HG03442 (cell line): Measurements from ENCODE around the gene PGA4.

Source experiments
- ATAC-seq: cut with Tn5 transposase; IDR thresholded peaks from one replicate; pipeline ENCODE4 v1.9.1; 2021; ENCODE audit warnings: mild to moderate bottlenecking, moderate library complexity; ENCODE audit not compliant: unreplicated experiment

PGA4 gene

DNA sequence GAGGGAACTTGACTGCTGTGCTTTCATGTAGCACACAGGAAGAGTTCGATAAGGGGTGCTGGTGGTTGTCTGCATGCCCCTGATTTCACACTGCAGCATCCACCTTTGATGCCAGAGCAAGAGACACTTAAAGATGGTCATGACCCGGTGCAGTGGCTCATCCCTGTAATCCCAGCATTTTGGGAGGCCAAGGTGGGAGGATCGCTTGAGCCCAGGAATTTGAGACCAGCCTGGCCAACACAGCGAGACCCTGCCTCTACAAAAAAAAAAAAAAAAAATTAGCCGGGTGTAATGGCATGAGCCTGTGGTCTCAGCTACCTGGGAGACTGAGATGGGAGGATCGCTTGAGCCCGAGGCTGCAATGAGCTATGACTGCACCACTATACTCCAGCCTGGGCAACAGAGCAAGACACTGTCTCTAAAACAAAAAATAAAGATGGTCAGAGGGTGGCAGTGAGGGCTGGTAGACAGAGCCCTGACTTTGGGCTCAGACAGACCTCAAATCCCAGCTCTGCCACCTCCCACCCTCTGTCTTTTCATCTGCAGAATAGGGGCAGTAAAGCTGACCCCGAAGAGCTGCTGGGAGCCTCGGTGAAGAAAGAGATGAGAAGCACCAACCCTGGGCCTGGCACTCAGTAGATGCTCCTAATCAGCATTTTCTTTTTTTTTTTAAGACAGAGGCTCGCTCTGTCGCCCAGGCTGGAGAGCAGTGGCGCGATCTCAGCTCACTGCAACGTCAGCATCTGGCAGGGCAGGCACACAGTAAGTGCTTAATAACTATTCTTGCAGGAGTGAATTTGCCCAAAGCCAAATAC lies 55.2 kb downstream of the PGA4 start:
- no peak for ATAC-seq

DNA sequence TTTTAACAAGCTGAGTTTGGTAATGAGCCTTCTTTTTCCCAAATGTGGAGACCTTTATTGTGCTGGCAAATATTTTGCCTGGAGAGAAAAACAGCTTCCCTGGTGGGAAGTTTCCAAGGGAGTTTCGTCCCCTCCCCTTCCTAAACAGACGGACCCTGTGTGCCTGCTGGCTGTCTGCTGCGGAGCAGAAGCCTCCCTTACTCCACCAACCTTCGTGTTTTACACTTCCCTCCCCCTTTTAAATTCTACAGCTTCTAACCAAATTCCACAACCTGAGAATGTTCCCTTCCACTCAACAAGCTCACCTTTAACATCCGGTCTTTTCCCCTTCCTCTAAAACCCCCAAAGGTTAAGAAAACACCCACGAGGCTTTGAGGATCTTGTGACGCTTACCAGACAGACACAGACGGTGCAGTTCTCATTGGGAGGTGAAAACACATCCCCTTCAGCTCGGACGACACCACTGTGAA lies 55.9 kb downstream of the PGA4 start:
- ATAC-seq, result no peak

DNA sequence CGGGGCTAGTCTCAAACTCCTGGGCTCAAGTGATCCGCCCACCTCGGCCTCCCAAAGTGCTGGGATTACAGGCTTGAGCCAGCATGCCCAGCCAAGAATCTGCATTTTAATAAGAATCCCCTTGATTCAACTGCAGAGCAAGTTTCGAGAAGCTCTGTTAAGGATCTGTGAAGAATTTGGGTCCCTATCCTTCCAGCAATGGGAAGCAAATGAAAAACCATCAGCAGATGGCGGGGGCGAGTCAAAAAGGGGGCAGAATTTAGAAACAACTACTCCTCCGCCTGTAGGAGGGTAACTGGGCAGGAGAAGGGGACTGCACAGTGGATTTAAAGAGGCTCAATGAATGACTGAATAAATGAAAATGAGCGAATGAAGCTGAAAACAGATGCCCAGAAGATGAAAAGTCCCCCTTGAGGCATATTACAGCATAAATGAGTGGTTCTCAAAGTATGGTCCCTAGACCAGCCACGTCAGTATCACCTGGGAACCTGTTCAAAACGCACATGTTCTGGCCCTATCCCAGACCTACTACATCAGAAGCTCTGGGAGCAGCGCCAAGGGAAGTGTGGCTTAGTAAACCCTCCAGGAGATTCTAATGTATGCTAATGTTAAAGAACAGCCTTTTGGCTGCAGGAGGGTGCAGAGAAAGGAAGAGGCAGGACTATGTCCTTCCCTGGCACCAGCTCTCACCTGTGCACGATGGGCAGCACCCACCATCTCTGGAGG lies 58.0 kb downstream of the PGA4 start:
- ATAC-seq, result no peak

DNA sequence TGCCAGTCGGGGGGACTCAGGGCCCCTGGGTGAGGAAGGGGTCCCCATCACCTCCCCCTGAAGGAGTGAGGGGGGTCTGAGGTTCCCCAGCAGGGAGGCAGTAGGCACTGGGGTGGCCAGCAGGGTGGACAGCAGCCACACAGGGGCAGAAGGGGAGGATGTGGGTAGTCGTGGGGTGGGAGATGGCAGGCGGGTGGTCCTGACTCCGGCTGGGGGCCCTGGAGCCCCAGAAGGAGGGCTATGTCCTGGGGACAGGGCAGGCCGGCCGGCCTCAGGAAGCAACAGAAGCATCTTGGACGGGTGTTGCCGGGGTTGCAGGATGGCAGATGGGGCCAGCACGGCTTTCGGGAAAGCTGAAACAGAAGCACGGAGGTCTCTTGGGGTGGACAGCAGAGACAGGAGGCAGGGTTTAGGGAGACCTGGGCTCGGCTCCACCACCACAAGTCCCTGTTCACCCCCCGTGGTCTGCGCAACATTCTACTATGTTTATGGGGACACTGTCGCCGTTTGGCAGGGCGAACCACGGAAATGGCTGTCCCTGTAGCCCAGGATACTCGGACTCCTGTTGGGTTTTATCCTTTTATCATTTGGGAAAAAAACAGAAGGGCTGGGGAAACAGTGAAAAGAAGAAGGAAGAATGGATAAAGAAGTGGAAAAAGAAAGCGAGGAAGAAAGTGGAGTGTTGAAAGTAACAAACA lies 58.9 kb downstream of the PGA4 start:
- no peak for ATAC-seq
